HTR-8/SVneo (cell line): Measurements from ENCODE around the gene ZNF384.

ENCODE experiments used
- DNase-seq: peaks from one replicate; pipeline ENCODE4 v3.0.0; 2011; ENCODE audit warnings: low spot score, mixed read lengths; ENCODE audit not compliant: insufficient read length
- FAIRE-seq: peaks from 2 replicates; lab custom pipeline; 2011; peaks lifted over from hg19 to GRCh38; lab: Jason Lieb, UNC

The ZNF384 gene

DNA sequence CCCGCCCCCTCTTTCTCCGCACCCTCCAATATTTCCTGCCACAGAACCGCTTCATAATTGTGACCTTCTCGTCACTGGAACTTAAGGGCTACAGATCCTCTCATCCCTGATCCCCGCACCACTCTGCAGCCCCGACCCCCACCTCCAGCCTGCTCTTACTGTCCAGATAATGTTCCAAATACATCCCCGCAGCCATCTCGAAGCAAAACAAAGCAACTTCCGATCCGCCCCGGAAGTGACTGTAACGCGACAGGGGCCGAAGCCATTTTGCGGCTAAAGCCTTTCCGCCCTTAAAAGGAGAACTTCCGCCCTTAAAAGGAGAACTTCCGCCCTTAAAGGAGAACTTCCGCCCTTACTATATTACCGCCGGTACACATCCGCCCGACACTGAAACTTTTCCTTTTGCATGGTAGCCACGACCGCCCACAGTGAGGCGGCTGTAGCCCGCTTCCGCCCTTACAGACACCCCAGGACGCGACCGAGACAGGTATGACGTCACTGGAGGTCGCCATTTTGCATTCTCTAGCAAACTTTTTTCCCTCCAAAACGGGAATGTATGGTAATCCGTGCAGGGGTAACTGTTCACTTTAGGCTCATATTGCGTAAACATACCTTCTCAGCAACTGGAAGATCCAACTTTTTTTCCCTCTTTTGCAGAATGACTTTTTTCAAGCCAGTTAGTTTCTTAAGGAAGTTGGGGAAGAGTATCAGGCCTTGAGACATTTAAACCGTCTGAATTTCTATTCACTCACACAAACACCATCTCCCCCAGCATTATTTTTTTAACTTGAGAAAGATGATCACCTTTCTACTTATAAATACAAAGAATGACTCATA, 26.1 kb downstream of the ZNF384 start, which contains the start of gene ING4:
ING4 (minus strand) TSS at position 214 of the 837 bp plus-strand sequence; CDS start at position 196, 18 bp downstream.
- DNase-seq, result peak; percentile 100
- peak; percentile 98 for FAIRE-seq

DNA sequence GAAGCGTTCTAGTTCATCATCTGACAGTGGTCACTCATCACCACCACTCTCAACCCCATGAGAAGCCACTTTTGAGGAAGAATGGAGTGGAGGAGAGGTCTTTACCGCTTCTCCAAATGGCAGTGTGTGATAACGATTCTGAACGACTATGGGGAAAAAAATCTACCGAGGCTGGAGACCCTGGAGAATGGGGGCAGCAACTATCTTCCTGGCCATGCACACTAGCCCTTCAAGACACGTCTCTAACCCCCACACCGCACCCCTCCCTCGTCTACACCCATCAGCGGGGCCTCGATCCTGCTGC, 26.6 kb downstream of the ZNF384 start:
- FAIRE-seq, result no peak
- DNase-seq, result peak; percentile 72

DNA sequence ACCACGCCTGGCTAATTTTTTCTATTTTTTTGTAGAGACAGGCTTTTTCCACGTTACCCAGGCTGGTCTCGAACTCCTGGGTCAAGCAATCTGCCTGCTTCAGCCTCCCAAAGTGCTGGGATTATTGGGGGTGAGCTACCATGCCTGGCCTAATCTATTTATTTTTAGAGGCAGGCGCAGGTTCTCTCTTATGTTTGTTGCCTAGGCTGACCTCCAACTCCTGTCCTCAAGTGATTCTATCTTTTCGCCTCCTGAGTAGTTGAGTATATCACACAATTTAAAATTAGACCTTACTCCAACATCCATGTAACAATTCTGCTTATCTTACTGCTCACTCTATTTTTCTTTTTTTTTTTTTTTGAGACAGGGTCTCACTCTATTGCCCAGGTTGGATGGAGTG, 35.2 kb downstream of the ZNF384 start:
- DNase-seq, result no peak
- FAIRE-seq, result no peak

DNA sequence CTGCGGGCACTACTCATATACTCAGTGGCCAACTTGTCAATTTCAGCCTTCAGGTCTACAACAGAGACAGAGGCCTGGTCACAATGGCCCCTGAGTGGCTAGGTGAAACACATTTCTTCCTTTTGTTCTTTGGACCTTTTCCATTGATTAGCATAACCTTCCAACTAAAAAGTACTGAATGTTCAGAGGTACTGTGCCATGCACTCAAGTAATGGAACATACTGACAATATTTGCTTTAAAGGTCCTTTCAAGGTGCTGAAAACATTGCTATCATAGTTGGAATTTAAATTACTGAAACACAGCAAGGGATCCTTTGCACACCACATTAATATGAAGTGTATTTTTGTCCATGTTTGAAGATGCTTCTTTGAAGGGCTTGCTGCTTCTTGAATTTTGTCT, 35.8 kb downstream of the ZNF384 start:
- DNase-seq (no peak), FAIRE-seq (peak; percentile 16)

DNA sequence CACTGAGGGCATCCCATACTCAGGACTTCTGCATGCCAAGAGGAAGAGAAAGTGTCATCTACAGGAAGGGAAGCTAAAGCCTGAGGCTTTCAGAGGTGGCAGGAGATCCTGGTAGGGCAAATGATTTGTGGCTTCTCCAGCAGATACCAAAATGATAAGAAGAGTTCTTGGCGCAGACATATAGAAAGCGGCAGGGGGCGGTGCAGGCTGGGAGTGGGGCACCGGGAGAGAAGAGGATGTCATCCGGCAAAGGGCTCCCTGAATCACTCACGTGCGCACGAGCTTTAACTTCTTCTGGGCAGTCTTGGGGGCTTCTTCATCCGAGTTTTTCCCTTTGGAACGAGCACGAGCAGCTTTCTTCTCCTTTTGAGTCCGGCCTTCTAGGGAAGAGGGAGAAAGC, 36.8 kb downstream of the ZNF384 start:
- DNase-seq (no peak), FAIRE-seq (no peak)

DNA sequence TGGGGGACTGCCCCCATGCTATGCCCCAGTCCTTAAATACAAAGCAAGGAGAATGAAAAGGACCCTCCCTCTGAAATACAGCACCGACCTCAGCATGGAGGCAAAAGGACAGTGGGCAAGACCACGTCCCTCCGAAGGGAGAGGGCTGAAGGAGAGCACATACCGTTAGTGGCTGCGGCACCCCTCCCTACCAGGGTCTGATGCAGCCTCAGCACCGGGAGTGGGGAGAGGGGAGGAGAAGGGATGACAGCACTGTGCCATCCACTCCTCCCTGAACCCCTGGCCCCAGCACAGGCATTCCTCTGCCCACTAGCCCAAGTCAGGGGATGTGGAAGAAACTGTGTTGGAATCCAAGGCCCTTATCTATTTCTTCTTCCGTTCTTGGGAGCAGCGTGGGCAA, 38.3 kb downstream of the ZNF384 start:
- no peak for DNase-seq
- FAIRE-seq, result no peak

DNA sequence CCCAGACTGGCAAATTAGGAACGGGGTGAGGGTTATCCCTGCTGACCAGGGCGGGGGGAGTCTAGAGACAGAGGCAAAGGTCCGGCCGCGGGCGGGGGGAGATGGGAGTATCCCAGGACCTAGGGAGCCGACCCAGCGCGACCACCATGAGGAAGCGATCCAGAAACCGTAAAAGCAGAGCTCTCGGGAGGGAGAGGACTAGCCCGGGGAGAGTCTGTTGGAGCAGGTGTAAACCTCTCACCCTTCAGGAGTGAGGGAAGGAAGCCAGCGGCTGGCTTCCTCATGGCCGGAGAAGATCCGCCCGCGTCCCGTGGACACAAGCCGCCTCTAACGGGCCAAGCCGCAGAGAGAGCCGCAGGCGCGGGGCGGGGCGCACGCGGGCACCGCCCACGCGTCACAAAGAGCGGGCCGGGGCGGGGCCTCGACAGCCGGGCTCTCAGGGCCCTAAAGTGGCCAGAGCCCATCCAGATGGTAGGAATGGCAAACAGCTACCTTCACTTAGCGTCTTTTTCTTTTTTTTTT, 42.0 kb downstream of the ZNF384 start, which contains the start of gene ACRBP:
ACRBP (minus strand) TSS at position 350 of the 522 bp plus-strand sequence; CDS start at position 284, 66 bp downstream.
- no peak for DNase-seq
- FAIRE-seq, result no peak

DNA sequence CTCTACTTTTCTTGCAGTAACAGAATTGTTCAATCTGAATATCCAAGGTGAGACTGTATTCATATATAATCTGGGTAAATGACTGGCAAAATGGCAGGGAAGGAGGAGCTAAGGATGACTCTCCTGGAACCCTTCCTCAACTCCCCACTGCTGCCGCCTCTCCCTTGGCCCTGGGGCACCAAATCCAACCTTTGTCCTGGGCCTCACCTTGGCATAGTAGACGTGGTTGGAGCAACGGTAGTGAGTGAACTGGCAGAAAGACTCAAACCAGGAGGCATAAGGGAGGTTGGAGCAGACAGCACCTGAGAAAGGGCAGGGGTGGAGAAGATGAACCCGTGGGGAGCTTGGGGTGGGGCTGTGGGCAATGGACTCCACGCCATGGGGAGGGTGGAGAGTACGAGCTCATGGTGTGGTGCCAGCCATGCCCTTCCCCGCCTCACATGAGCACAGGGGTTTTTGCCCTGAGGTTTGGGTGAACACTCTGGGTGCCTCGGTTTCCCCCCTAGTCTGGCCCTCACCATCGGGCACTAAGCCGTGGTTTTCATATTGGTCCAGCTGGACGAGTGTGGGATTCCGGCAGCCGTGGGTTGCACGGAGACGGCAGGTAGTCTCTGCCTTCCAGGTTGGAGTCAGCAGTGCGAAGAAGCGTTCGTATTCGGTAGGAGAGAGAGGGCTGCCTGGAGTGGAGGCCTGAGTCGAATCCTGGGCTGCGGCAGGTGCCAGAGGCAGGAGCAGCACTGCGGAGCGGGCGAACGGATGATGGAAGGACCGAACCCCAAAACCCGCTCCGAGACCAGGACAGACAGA, 42.7 kb downstream of the ZNF384 start:
- FAIRE-seq (no peak), DNase-seq (no peak)

DNA sequence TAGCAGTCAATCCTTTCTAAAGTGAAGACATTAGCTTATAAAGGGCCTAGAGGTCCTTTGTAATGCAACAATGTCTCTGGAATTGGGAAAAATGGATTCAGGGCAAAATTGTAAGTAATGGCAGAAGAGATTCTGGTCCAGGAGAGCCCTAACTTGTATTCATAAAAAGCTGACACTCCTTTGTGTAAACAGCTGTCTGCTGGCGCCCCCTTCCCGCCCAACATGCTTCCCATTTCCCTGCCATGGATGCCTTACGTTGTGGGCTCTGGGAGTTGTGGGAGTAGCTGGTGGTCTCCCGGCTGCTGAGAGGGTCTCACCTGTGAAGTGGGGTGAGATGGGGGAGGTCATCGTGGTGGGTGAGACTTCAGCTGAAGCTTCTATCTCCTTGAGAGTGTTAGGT, 44.3 kb downstream of the ZNF384 start:
- FAIRE-seq (no peak), DNase-seq (no peak)

DNA sequence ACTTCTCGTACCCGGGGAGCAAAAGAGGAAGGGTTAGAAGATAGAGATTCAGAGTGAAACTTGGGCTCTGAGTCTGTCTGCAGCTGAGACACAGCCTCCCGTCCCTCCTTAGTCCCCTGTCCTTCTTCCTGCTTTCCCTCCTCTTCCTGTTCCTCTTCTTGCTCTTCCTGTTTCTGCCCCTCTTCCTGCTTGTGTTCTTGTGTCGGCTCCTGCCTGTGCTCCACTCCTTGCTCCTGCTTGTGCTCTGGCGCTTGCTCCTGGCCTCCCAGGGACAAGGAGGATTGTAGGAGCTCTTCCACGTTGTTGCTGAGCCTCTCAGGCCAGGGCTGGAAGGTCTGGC, 44.9 kb downstream of the ZNF384 start:
- FAIRE-seq (no peak), DNase-seq (no peak)

DNA sequence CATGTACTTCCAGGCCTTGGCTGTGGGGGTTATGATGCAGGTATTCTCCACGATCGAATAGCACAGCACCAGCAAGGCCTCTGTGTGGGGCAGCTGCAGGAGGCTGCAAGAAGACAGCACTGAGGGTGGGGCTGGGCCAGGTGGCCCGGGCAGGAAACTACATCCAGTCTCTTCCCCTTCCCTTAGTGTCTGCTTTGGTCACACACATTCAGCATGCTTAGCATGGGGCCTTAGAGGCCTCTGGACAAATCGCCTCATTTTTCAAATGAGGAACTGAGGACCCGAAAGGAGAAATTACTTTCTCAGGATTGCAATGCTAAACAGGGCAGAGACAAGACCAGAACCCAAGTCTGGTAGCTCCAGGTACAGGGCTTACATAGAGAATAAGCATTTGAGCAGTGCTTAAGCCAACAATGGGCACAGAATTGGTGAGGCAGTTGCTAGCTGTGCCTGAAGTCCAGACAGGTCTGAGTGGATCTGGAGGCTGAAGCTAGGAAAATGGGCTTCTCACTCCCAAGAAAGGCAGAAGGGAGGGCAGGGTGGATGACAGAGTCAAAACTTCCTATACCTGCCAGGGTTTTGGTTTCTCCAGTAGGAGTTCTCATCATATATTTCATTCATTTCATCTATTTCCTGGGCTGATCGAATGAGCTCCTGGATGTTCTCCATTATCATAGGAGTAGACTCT, 45.5 kb downstream of the ZNF384 start:
- no peak for FAIRE-seq
- DNase-seq, result no peak

DNA sequence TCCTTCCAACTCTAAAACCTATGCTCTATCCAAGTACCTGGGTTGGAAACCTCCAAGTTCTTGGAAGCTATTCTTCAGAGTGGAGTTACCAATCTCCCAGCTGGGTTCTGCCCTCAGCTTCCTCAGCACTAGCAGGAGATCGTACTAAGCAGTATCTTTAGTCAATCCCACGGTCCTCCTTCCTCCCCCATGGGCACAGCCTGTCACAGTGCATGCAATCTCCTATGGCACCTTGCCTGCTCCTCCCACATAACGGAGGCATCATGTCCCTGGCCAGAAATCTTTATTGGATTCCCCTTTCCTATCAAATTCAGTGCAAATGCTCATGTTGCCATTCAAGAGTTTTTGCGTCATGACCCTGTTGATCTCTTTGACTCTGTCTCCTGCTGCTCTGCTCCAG, 48.0 kb downstream of the ZNF384 start:
- DNase-seq (no peak), FAIRE-seq (no peak)

DNA sequence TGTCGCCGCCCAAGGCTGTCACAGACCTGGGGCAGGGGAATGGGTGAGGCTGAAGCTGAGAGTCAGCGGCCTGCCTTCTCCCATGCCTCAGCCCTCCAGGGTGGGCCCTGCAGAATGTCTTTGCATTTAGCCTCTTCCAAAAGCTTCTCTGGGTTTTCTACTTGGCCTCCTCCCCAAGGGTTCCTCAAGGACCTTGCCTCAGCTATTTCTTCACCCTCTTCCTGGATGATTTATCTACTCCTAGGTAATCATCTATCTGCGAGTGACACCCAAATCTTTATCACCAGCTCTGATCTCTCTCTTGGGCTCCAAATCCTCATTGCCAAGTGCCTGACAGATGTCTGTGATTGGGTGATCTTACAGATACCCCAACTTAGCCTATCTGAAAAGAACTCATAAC, 48.7 kb downstream of the ZNF384 start:
- DNase-seq, result no peak
- FAIRE-seq, result no peak

DNA sequence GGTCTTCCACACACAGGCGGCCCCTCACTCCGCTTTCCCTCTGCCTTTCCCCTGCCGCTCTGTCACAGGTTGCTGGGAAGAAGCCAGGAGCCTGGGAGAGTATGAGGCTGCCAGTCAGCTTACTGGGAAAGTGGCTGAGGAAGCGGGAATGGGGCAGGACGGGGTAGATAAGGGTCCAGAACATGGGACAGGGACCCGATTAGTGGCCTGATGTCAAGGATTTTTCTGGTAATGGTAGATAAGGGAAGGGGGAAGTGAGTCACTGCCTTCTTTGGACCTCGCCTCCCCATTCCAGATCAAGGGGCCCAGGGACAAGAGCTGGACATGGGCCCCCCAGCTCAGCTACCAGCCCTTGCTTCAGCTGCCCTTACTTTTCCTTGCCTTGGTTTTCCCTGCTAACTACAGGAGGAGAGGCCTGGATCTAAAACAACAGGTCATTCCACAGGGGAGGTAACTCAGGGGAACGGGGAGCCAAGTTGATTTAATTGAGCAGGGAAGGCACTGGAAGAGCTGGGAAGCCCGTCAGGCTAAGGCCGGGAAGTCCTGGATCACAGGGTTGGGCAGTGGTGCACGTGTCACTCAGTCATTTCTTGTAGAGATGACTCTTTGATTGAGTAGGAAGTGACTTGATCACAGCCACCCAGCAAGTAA, 49.9 kb downstream of the ZNF384 start:
- FAIRE-seq, result no peak
- no peak for DNase-seq

DNA sequence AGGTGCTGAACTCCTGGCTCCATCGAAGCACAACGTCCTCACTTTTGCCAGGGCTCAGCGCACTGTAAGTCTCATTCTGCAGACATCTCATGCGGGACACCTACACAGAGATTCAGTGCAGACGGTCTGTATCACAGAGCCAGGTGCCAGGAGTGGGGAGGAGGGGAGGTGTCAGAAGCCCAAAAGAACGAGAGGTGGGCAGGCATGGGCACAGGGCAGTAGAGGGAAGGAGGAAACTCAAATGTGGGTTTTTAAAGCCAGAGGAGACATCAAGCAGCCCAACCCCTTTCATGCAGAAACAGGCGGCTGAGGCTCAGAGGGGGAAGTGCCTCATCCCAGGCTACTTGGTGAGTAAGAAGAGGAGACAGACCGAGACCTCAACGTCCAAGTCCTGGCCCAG, 50.9 kb downstream of the ZNF384 start:
- FAIRE-seq (no peak), DNase-seq (no peak)

DNA sequence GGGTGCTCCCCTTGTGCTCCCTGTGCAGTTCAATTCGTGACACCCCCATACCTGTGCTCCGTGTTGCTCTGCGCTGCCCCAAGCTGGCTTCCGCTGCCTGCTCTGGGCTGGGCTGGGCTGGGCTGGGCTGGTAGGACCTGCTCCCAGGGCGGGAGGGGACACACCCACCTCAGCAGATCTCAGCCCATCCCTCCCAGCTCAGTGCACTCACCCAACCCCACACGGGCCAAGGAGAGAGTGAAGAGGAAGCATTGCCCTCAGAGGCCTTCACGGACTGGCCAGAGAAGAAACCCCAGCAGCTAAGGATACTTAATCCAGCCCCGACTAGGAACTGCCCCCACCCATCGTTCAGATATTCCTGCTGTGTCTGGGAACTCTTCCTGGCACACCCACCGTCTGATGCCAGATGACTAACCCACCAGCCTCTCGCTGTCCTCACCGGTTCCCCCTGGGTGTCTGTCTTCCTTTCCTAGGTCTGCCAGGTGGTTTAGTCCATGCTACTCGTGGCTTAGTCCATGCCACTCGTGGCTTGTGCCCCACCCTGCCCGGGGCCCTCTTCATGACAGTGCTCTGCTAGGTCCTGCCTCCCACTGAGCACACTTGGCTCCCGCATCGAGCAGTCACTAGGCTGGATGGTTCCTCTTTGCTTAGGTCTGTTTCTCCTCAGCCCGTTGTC, 53.2 kb downstream of the ZNF384 start, which contains the start of gene LPAR5:
LPAR5 (minus strand) TSS at position 104 of the 676 bp plus-strand sequence. CDS start 14,711 bp downstream, outside the sequence.
- DNase-seq (peak; percentile 59), FAIRE-seq (peak; percentile 55)

DNA sequence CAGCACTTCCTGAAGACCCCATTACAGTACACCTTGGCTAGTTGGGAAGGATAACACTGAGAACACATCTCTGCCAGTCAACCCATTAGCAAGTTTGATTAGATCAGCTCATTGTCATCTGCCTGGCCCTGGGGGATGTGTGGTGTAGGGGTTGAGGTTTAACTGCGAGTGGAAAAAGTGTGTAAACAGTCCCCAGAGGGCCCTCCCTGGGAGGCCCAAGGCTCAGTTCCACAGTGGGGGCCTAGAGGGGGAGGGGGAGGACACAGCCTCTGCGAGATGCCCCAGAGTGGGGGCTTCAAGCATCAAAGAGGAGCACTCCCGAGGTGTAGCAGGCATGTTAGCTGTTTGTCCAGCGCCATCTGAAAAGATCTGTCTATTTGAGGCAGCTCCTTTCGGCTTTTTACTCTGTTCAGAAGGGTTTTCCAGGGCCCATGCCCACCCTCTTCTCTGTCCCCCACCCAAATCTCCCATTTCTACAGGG, 53.8 kb downstream of the ZNF384 start:
- no peak for FAIRE-seq
- DNase-seq, result no peak

DNA sequence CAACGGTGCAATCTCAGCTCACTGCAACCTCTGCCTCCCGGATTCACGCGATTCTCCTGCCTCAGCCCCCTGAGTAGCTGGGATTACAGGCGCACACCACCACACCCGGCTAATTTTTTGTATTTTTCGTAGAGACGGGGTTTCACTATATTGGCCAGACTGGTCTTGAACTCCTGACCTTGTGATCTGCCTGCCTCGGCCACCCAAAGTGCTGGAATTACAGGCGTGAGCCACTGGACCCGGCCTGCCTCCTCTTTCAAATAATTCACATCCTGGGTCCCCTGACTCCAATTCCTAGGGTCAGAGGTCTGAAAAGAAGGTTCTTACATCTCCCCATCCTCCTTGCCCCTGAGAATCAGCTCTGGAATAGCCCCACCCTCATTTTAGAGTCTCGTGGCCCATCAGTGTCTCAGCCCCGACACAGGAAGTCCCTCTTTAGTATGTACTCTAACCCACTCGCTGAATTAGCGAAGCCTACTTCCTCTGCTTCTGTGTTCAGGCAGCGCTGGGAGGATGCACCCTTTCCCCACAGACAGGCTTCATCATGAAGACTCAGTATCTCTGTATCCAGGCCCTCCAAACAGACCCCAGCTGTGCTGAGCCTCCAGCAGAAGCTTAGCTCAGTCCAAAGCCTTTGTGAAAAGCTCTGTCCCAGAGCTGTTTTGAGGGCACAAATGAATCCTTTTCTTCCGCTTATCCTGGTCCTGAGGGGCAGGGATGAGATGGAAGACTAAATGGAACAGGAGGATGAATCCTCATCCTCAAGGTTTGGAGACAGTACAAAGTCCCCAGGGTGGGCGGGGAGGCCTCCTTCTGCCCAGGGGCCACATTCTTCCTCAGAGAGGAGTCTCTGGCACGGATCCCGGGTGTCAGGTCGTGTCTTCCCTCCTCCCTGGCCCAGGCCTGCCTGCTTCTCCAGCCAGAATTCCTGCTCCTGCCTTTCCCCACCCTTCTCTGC, 56.9 kb downstream of the ZNF384 start:
- FAIRE-seq (no peak), DNase-seq (no peak)
